ENCODE measurements around the gene SCN2B. TPM values are rescaled to one million over a fixed set of nuclear protein-coding genes. Genes with fewer than 3 reads are reported as not detected.

Gene SCN2B
- total RNA-seq, 1 donor, result not detected

GRCh38 chr11:118210323-118210722 is 33.9 kb upstream of the SCN2B start:
- TF ChIP-seq CTCF (IDR thresholded peaks at IDR 0.05; ENCODE audit: insufficient read depth, low read depth, low read length), result no peak
- DNase-seq (ENCODE audit: low read depth), result no peak
- H3K4me3 ChIP-seq (ENCODE audit: low read depth, low read length), result no peak overlapping the region

GRCh38 chr11:118209033-118209432 is 32.6 kb upstream of the SCN2B start:
- no peak overlapping the region for H3K4me3 ChIP-seq (ENCODE audit: low read depth, low read length)
- TF ChIP-seq CTCF (IDR thresholded peaks at IDR 0.05; ENCODE audit: insufficient read depth, low read depth, low read length), result no peak
- no peak for DNase-seq (ENCODE audit: low read depth)

- H3K4me3 ChIP-seq (ENCODE audit: low read depth, low read length), result no peak overlapping the region
- TF ChIP-seq CTCF (IDR thresholded peaks at IDR 0.05; ENCODE audit: insufficient read depth, low read depth, low read length), result no peak
- no peak for DNase-seq (ENCODE audit: low read depth)
These were observed 30.6 kb upstream of the SCN2B start for GRCh38 chr11:118207079-118207478.

GRCh38 chr11:118206391-118207031 is 30.1 kb upstream of the SCN2B start:
- H3K4me3 ChIP-seq (ENCODE audit: low read depth, low read length), result no peak overlapping the region
- no peak for TF ChIP-seq CTCF (IDR thresholded peaks at IDR 0.05; ENCODE audit: insufficient read depth, low read depth, low read length)
- peak; percentile 5 for DNase-seq (ENCODE audit: low read depth)

- DNase-seq (ENCODE audit: low read depth), result no peak
These were observed 29.4 kb upstream of the SCN2B start for GRCh38 chr11:118205606-118206378.

More at GRCh38 chr11:118205606-118206378, 29.4 kb upstream of the SCN2B start:
- no peak for TF ChIP-seq CTCF (IDR thresholded peaks at IDR 0.05; ENCODE audit: insufficient read depth, low read depth, low read length)
- no peak overlapping the region for H3K4me3 ChIP-seq (ENCODE audit: low read depth, low read length)
